Smooth muscle cell (in vitro differentiated cells): Measurements from ENCODE around the gene POLG2. TPM values are rescaled to one million over a fixed set of nuclear protein-coding genes. Genes with fewer than 3 reads are reported as not detected.

Source experiments
- DNase-seq: peaks from one replicate; lab custom pipeline; 2025; ENCODE audit not compliant: unreplicated experiment; lab: John Stamatoyannopoulos, UW
- H2AFZ ChIP-seq: fragments of 200-600 bp; sonication (generic); 2 replicates; pipeline ENCODE4 v1.6.0; 2016; ENCODE audit warnings: antibody characterized with exemption, low read depth, mild to moderate bottlenecking
- H3F3A ChIP-seq: fragments of 200-600 bp; sonication (generic); 2 replicates; pipeline ENCODE4 v1.6.0; 2017; ENCODE audit warnings: antibody characterized with exemption, low read depth
- H3K27ac ChIP-seq: fragments of 200-600 bp; sonication (generic); 2 replicates; pipeline ENCODE4 v1.5.1; 2016; ENCODE audit warnings: low read depth, mild to moderate bottlenecking
- H3K27me3 ChIP-seq: fragments of 200-600 bp; sonication (generic); 2 replicates; pipeline ENCODE4 v1.6.1; 2016; ENCODE audit warnings: low read depth, mild to moderate bottlenecking
- H3K36me3 ChIP-seq: fragments of 200-600 bp; sonication (generic); 2 replicates; pipeline ENCODE4 v1.5.1; 2016; ENCODE audit warnings: low read depth
- H3K4me1 ChIP-seq: fragments of 200-600 bp; sonication (generic); 2 replicates; pipeline ENCODE4 v1.5.1; 2016; ENCODE audit warnings: low read depth
- H3K4me2 ChIP-seq: fragments of 200-600 bp; sonication (generic); 2 replicates; pipeline ENCODE4 v1.6.0; 2016; ENCODE audit warnings: mild to moderate bottlenecking
- H3K4me3 ChIP-seq: fragments of 200-600 bp; sonication (generic); 2 replicates; pipeline ENCODE4 v1.5.1; 2016; ENCODE audit warnings: mild to moderate bottlenecking
- H3K79me2 ChIP-seq: fragments of 200-600 bp; sonication (generic); 2 replicates; pipeline ENCODE4 v1.6.0; 2016; ENCODE audit warnings: low read depth, mild to moderate bottlenecking
- H3K9ac ChIP-seq: fragments of 200-600 bp; sonication (generic); 2 replicates; pipeline ENCODE4 v1.6.0; 2016; ENCODE audit warnings: low read depth
- H3K9me3 ChIP-seq: fragments of 200-600 bp; sonication (generic); replicated peaks from 2 replicates; pipeline ENCODE4 v1.5.1; 2016; ENCODE audit warnings: low read depth
- H4K20me1 ChIP-seq: fragments of 200-600 bp; sonication (generic); 2 replicates; pipeline ENCODE4 v1.6.0; 2016; ENCODE audit warnings: low read depth
- WGBS: methylation state at CpG from one replicate; pipeline ENCODE4 v1.1.7; 2016; ENCODE audit warnings: low lambda C conversion rate; 5-methylcytosine and 5-hydroxymethylcytosine counted together
- polyA plus RNA-seq: library from polyadenylated mRNA; unstranded; fragments of >200 nt; fragmentation: Nextera tagmentation; extraction: Ambion mirVana; gene quantifications from 2 replicates; pipeline ENCODE4 v1.2.1, GENCODE V29; 2016
- total RNA-seq: library from RNA; depleted of rRNA; stranded (reverse); fragments of >200 nt; gene quantifications from 2 replicates; pipeline ENCODE4 v1.2.3, GENCODE V29; 2014
- TF ChIP-seq, protein P1 (sequence below): fragments of 200-600 bp; sonication (generic); IDR thresholded peaks from 2 replicates; pipeline ENCODE4 v1.5.1; 2017; ENCODE audit warnings: borderline replicate concordance, mild to moderate bottlenecking, antibody characterized with exemption; ENCODE audit not compliant: insufficient read depth, poor library complexity, severe bottlenecking

The POLG2 gene
- total and polyA plus RNA-seq, 2 experiments from 2014 or later: 8.0 to 22.6 TPM

DNA sequence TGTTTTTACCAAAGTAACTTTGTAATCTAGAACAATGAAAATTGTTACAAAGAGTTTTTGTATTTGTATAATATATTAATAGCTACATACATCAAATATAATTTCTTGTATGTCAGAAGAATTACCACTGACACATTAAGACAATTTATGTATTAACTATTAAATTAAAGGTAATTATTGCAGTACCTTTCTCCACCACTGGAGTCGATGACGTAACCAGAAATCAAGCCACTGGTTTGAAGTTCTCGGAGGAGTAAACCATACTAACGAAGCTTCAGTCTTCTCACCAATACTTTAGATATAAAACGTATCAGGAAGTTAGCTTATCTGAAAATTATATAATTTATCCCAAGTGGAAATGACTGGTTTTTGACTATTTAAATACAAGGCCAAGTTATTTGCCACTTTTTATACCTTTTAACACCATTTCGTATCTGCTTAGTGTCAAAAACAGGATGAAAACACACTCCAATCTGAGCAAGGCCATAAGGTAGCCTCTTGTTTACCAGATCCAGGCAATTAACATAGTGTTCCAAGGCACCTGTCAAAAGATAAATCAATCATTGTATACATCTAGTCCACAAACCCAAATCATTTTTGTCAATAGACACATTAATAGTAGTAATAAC, 4.3 kb downstream of the POLG2 start:
- WGBS: 94% methylated on average over 6 of the region's 6 CpGs
- Histone ChIP-seq H3K4me2 (no peak overlapping the region), H2AFZ (no peak overlapping the region), H3K27me3 (no peaks in the 10 kb centered on the region), H3K4me1 (peaks cover 11% of the 10 kb centered on the region), H3F3A (no peaks in the 10 kb centered on the region), H3K9ac (no peak overlapping the region), H3K36me3 (peaks cover 7% of the 10 kb centered on the region), H3K79me2 (peaks cover 20% of the 10 kb centered on the region), H3K4me3 (no peak overlapping the region), H4K20me1 (no peaks in the 10 kb centered on the region), H3K27ac (no peak overlapping the region), H3K9me3 (no peaks in the 10 kb centered on the region)
- DNase-seq: no peak
- TF ChIP-seq, protein P1, sequence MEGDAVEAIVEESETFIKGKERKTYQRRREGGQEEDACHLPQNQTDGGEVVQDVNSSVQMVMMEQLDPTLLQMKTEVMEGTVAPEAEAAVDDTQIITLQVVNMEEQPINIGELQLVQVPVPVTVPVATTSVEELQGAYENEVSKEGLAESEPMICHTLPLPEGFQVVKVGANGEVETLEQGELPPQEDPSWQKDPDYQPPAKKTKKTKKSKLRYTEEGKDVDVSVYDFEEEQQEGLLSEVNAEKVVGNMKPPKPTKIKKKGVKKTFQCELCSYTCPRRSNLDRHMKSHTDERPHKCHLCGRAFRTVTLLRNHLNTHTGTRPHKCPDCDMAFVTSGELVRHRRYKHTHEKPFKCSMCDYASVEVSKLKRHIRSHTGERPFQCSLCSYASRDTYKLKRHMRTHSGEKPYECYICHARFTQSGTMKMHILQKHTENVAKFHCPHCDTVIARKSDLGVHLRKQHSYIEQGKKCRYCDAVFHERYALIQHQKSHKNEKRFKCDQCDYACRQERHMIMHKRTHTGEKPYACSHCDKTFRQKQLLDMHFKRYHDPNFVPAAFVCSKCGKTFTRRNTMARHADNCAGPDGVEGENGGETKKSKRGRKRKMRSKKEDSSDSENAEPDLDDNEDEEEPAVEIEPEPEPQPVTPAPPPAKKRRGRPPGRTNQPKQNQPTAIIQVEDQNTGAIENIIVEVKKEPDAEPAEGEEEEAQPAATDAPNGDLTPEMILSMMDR: peak; percentile 51

DNA sequence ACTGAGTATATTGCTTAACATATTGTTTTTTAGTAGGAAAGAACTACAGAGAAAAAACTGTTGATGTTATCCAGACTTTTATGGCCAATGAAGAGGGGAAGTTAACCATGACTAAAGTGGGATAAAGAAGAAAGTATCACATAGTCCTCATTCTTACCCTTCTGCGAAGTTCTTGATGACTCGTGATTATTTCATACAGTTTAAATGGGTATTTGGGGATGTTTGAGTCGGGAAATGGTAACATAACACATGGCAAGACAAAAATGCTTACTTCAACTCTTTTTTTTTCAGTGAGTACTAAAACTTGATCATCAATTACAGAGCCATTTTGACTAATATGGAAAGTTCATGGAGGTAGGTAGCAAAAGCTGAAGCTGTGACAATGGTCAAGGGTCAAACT, 4.9 kb downstream of the POLG2 start:
- H3K4me3 ChIP-seq: no peak overlapping the region
- H4K20me1 ChIP-seq: no peaks in the 10 kb centered on the region
- no peak overlapping the region for H3K27ac ChIP-seq
- H3K27me3 ChIP-seq: no peaks in the 10 kb centered on the region
- peaks cover 20% of the 10 kb centered on the region for H3K79me2 ChIP-seq
- H2AFZ ChIP-seq: no peak overlapping the region
- peaks cover 7% of the 10 kb centered on the region for H3K36me3 ChIP-seq
- H3F3A ChIP-seq: no peaks in the 10 kb centered on the region
- H3K9ac ChIP-seq: no peak overlapping the region
- H3K4me1 ChIP-seq: peaks cover 11% of the 10 kb centered on the region
- H3K9me3 ChIP-seq: no peaks in the 10 kb centered on the region
- no peak for DNase-seq
- TF ChIP-seq, protein P1: no peak
- H3K4me2 ChIP-seq: no peak overlapping the region
- WGBS: 50% methylated on average over 3 of the region's 3 CpGs

DNA sequence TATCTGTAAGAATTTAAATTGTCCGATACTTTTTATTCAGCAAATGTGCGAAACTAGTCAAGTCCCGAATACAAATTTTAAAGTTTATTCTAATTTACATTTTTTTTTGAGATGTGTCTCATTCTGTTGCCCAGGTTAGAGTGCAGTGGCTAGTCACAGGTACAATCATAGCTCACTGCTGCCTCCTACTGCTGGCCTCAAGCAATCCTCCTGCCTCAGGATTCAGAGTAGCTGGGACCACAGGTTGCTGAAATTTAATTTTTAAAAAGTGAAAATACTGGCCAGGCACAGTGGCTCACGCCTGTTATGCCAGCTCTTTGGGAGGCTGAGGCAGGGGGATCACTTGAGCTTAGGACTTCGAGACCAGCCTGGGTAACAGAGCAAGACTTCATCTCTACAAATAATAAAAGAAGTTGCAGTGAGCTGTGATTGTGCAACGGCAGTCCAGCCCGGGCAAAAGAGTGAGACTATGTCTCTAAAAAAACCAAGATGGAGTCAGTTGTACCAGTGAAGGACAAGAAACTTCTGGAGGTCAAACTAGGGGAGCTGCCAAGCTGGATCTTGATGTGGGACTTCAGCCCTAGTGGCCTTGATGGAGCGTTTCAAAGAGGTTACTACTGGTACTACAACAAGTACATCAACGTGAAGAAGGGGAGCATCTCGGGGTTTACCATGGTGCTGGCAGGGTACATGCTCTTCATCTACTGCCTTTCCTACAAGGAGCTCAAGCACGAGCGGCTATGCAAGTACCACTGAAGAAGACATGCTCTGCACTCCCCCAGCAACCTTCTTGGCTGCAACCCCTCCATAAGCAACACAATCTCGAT, 5.6 kb downstream of the POLG2 start:
- 97% methylated on average over 13 of the region's 13 CpGs for WGBS
- Histone ChIP-seq H2AFZ (no peak overlapping the region), H3F3A (no peaks in the 10 kb centered on the region), H3K9me3 (no peaks in the 10 kb centered on the region), H3K4me1 (peaks cover 11% of the 10 kb centered on the region), H3K9ac (no peak overlapping the region), H3K4me3 (no peak overlapping the region), H3K36me3 (peaks cover 7% of the 10 kb centered on the region), H3K79me2 (peaks cover 20% of the 10 kb centered on the region), H3K4me2 (no peak overlapping the region), H4K20me1 (no peaks in the 10 kb centered on the region), H3K27ac (no peak overlapping the region), H3K27me3 (no peaks in the 10 kb centered on the region)
- DNase-seq: no peak
- TF ChIP-seq, protein P1: peak; percentile 48
